Thyroid gland (tissue), 4 donors: ENCODE results near the gene AMBP.

Source experiments
- CTCF ChIP-seq, 6 experiments: fragments of 200-600 bp in 3 of 6; fragments of 450-650 bp in 3 of 6; sonication (generic) in 3 of 6; IDR thresholded peaks; one replicate each; pipeline ENCODE4 v1.5.1; 2016 to 2019; ENCODE audit warnings: antibody characterized with exemption in 6 of 6, mild to moderate bottlenecking in 2 of 6, inconsistent platforms in 1 of 6, moderate library complexity in 1 of 6
- POLR2A ChIP-seq, 2 donors: fragments of 450-650 bp; IDR thresholded peaks; one replicate each; pipeline ENCODE4 v1.6.1; 2017; ENCODE audit warnings: antibody characterized with exemption in 2 of 2, mild to moderate bottlenecking in 2 of 2, moderate library complexity in 1 of 2

- no peak for TF ChIP-seq CTCF (IDR thresholded peaks at IDR 0.05)
- no peak for TF ChIP-seq POLR2A (IDR thresholded peaks at IDR 0.05)
These were observed 16.8 kb downstream of the AMBP start for GRCh38 chr9:114061292-114061691.
